Stimulated activated CD4-positive, alpha-beta T cell treated with anti-CD3 and anti-CD28 coated beads, Interleukin-2, amount 100 ng/mL, for 24 hours (primary cell): ENCODE measurements around the gene SMAD2.
A peak's percentile ranks its signal among the peaks of the same experiment; 100 is the strongest.
"Not testable (repeated sequence)": the region's sequence is repeated elsewhere in the genome, so short reads cannot be mapped to it uniquely, and the experiment has no call there.

Experiments used
- DNase-seq, 2 donors: peaks; one replicate each; pipeline ENCODE4 v3.0.0-alpha.2; 2020

Gene SMAD2

DNA sequence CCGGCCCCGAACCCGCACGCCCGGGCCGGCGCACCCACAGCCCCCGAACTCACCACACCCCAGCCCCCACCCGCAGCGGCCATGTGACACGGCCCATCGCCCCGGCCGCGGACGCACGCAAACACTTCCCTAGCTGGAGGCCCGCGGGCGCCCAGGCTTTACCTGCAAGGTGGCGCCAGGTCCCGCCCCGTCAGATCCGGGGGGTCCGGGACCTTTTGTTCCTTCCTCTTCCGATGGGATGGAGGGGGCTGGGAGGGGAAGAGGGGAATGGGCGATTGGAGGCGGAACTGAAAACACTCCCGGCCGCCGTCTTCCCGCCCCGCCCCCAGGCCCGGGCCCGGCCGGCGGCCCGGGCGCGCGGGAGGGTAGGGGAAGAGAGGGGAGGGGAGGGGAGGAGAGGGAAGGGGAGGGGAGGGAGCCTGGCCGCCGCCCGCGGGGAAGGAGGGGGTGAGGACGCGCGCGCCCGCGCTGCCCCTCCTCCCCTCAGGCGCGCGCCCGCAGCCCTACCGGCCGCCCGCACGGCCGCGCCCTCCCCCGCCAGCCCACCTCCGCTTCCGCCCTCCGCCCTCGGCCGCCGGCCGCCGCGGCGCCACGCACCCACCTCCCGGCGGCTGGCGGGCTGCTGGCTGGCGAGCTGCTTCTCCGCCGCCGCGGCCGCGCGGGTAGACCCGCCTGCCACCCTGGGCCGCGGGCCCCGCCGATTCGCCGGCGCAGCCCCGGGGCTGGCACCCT is at the start of gene SMAD2:
Gene SMAD2, minus strand, starts transcription at position 461 of the 732 bp plus-strand sequence. CDS start 33,903 bp downstream, outside the sequence.
- DNase-seq, result peak; percentile 78 to 80

DNA sequence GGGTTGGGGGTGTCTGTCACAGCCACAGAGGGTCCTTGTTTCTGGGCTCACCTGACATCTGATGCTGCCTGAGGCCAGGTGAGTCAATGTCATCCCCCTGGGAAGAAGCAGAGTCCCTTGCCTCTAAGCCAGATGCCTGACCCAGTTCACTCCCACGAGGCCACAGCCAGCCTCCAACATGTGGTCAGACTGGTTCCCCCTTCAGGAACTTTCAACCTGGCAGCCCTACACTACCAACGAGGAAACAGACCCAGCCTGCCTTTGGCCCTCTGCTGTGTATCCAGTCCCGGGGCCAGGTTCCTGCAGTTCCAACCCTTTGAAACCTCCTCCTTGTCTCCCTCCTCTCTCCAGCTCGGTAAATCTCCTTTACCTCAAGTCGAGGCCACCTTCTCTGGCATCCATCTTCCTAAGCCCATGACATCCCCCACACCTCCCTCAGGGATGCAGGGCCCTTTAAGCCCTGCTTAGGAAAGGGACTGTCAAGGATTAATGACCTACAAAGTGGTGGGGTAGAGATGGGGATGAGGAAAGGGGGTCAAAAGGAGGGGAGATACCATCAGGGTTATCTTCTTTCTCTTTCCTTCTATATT is 49.2 kb upstream of the SMAD2 start:
- DNase-seq, result no peak

DNA sequence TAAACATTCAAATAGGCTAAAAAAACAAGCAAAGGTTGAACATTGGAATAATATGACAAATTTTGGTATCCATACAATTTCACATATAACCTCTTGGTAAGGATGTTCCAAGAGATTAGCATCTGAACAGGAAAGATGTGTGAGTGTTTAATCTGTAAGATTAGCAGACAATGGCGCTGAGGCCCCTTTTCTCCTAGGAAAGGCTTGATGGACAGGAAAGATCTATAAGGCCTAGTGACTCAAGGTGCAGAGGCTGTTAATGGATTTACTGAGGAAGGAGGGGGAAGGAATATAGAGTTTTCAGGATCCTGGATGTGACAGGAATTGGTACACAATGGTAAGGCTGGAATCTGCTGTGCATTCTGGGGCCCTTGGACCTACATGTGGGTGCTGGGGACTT is 48.1 kb upstream of the SMAD2 start:
- no peak for DNase-seq

DNA sequence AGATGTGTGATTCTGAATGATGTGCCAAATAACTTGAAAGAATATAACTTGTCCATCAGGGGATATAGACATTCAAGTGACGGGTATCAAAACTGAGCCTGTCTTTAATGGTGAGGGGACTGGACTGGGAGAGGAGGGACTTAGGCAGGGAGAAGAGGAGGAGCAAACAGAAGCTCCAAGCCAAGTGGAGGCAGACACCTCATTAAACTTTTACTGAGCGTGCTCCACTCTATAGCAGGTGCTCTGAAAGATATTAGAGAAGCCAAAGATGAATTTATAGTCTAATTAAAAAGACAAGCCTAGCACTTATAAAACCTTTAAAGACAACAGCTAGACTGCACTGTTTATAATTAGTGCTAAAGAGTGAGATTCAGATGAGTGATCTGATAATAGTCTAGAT is 47.7 kb upstream of the SMAD2 start:
- no peak for DNase-seq

DNA sequence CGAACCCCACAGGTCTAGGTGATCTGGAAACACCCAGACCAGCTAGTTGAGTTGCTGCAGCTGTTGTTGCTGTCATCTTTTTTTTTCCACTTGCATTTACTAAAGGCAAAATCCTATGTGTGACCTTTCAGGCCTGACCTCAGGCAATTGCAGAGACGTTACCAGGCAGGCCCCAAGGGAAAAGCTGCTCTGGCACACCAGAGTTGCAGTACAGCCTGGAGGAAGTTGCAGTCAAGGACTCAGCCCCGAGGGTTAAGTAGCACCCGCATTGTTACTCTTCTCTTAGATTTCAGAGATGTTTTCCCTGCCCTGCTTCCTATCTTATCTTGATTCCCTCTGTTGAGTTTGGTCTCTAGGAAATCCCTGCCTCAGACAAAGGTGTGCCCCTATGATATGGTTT is 45.2 kb upstream of the SMAD2 start:
- no peak for DNase-seq

DNA sequence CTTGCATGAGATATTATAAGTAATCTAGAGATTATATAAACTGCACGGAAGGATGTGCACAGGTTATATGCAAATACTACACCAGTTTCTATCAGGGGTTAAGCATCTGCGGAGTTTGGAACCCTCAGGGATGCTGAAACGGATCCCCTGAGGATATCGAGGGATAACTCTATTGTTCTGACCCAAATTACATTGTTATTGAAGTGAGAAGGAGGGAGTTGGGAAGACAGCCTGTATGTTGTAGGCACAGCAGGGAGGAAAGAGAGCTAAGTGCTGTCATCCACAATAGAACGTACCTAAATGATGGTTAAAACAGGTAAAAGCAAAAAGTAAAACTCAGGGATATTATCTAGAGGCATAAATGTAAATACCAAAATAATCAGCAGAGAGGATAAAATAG is 44.6 kb upstream of the SMAD2 start:
- no peak for DNase-seq

DNA sequence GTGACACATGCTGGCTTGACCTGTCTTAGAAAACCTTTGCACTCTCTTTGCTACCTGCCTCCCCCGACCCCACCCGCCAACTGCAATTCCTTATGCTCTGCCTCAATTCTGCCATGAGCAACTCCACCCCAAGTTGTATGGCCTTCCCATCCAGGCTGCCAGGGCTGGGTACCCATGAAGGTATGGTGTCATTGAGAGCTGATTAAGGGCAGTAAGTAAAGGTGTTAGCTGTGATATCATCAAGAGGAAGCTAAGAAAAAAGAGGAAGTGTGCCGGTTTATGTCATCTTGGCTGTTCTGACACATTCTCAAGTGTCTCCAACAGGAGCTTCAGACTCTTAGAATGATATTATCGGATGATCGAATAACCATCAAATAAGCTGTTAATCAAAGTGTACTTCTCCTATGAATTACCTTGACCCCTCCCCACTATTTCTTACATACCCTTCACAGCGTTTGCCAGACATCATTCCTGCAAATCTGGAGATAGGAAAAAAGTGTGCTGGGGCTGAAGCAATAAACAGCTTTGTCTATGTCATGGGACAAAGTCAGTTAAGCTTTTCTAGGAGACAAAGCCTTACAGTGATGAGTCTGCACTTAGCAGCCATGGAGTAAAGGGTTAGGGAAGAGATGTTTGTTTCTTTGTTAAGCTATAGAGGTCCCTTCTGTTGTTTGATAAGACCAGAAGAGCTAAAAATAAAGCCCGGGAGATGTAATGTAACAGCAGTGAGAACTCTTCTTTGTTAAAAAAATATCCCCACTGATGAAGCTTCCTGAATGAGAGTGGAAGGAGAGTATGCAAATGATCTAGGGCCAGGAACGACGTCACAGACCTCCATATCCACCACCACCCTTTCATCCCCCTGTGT is 40.4 kb upstream of the SMAD2 start:
- no peak for DNase-seq

DNA sequence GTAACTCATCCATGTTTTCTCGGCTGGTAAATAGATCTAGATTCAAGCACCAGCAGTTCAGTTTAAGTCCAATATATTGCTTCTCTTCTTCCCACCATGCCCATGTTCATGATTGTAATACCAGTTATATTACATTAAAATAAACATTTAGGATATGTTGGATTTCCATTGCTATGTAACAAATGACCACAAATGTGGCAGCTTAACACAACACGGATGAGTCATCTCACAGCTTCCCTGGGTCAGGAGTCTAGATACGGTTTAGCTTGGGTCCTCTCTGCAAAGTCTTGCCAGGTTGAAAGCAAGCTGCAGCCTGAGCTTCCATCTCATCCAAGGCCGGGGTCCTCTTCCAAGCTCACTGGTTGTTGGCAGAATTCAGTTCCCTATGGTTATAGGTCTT is 39.4 kb upstream of the SMAD2 start:
- no peak for DNase-seq

DNA sequence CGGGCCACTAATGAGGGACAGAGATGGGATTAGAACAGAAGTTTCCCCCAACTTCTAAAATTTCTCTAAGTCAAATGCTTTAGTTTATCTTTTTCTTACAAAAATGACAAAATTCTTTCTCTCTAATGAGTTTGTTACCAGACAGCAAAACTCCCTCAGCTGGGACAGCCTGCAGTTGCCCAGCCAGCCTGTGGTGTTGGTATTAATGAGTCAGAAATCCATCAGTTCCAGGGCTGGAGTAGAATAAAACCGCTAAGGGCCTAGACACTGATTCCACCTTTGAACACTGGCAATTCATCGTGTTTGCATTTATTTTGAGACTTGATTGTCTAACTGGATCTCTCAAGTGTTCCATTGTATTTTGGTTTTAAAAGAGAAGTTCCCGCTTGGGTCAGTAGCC is 38.3 kb upstream of the SMAD2 start:
- no peak for DNase-seq

DNA sequence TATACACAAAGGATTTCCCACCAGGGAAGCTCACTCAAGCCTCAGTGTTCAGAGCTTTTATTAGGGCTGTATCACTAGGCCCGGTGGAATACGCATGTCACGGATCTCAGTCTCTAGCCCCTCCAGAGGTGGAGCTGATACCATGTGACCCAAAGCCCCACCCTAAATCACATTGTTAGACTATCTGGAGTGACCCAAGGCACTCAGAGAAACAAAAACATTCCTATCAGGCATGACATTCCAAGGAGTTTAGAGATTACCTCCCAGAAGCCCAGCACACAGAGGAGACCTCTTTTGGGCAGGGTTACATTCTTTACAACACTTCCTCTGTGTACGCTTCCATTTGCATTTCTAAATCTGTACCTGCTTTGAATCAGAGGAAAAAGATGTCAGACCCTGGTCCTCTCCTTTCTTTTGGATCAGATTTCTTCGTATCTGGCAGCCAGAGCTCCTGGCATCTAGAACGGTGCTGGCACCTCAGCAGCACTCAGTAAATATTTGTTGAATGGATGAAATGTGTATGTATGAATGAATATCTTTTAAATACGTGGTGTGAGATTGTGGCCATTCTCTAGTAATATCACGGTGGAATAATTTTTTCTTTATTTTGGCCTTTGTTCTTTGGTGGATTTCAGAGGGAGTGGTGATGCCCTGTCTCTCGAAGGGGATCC is 37.7 kb upstream of the SMAD2 start:
- no peak for DNase-seq

DNA sequence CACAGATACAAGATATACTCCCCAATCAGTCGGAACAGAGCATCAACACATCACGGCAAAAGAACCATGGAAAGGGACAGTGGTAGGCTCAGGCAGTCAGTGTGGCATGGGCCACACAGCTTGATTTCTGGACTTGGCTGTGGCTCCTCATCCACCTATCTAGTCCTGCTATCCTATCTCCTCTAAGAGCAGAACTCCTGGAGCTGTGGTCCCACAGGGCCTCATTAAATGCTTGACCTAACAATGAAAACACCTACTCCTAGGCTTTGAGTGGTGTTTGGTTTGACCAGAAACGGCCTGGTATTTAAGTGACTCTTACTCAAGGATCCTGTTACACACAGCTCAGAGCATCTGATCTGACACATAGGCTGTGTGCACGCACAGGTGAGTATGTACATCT is 33.6 kb upstream of the SMAD2 start:
- DNase-seq, result no peak

DNA sequence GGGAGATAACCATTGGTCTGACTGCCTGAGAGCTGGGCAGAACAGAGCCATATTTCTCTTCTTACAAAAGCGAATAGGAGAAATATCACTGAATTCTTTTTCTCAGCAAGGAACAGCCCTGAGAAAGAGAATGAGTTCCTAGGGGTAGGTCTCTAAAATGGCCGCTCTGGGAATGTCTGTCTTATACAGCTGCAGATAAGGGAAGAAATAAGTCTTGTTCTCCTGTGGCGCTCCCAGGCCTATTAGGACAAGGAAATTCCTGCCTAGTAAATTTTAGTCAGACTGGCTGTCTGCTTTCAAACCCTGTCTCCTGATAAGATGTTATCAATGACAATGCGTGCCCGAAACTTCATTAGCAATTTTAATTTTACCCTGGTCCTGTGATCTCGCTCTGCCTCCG is 30.5 kb upstream of the SMAD2 start:
- DNase-seq, result not testable (repeated sequence)

DNA sequence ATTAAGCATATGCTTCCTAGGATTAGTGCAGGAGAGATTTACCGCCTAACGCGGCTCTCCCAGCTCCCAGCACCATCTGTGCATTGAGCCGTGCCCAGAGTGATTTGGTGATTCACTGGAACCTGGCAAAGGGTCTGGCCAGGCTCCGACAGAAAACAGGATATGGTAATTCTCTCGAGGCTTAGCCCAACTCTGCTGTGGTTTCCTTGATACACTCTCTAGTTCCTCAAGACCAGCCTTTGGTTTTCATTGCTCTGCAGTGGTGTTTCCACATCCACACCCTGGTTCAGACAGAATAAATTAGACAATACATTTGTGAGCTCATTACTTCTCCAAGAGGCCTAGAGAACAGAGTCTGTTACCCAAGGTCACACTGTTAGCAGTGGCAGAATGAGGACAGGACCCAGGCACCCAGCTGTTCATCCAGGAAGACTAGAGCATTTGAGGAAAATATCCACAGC is 23.0 kb upstream of the SMAD2 start:
- peak; percentile 6 to 23 for DNase-seq

DNA sequence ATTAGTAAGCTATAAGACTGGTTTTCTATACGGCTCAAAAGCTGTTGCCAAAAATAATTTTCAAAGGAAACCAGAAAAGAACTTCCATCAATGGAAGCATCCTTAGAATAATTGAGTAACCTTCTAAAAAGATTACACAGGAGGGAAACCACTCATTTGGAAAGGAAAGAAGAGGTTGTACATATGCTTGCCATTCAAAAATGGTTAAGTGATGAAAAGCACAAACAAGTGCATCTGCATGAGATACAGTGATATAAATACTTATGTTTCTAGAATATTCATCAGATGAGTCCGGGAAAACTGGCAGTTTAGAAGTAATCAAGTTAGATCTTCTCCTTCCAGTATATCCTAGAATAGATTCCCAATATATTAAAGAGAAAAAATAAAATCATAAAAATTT is 20.1 kb upstream of the SMAD2 start:
- DNase-seq, result no peak

DNA sequence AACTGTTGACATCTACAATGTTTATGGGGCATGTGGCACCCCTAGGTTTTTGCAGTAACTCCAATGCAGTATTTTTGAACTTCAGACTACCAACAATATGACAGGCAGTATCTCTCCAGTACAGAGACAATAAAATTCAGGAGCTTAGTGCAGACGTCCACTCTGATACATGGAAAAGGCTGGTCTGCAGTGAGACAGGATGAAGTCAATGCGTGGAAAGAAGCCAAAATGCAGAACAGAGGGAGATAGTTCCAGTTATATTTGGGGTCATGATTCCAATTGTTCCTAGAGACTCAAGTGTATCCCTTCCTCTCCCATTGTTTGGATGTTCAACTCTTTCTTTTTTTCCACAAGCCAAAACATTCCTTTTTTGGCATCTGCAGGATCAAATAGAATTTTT is 18.7 kb upstream of the SMAD2 start:
- no peak for DNase-seq

DNA sequence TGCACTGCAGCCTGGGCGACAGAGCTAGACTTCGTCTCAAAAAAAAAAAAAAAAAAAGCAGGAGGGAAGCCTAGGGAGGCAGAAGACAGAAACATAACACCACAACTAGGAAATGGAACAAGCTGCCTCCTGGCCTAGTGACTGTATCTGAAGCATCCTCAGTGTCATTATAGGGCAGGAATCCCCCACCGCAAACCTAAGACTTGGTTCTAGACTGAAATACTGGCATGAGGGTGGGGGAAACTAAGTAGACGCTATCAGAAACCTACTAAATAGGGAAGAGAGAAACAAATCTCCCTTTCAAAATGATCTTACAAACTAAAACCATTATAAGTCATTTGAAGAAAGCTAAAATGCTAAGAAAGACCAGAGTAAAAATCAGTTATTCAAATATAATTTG is 16.4 kb upstream of the SMAD2 start:
- DNase-seq, result no peak

DNA sequence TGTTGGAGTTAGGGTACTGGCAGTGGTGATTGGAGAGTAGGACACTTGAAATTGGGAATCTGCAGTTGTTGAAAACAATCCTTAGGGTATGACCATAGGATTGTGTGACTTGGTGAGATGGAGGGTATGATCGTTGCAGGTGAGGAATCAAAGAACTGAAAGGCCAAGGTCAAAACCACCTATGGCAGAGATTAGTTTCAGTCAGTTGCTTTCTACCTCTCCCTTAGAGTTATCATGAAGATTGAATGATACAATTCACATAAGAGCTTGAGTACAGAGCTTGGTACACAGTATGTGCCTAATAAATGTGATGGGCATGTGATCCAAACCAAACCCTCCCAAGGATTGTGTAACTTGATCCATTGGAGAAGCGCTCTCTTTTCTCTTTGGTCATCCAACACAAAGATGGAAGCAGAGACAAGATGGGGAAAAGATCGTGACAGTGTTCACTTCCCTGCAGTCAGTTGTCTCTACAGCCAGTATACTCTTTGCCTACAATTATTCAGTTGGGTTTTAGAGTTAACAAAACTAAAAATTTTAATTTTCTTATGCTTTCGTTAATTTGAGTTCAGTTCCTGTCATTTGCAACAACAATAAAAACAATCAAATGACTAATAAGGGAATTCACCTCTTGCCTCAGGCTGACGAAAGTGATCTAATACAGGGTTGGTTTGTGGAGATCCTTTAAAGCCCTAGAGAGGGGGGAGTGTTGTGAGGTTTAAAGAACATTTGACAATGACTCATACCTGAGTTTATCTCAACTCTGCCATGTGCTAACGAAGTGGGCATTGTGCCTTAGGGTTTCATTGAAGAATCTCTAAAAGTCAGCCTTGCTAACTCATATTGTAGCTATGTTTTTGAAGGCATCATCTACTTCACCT is 14.8 kb upstream of the SMAD2 start:
- no peak for DNase-seq

DNA sequence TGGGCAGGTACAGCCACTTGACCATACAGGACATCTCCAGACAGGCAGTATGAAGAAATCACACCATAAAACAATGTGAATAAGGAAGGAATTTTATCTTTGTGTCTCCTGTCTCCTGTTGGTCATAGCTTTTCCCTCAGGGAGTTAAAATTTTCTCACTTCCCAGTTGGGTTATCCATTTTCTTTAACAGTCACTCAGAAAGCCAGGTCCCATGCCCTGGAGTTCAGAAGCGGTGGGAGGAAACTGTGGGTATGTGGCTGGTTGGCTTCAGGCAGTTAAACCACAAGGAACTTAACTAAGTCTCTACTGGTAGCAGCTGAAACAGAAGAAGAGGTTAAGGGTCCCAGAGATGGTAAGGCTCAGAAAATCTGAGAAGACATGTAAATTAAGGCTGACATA is 6.5 kb upstream of the SMAD2 start:
- no peak for DNase-seq

DNA sequence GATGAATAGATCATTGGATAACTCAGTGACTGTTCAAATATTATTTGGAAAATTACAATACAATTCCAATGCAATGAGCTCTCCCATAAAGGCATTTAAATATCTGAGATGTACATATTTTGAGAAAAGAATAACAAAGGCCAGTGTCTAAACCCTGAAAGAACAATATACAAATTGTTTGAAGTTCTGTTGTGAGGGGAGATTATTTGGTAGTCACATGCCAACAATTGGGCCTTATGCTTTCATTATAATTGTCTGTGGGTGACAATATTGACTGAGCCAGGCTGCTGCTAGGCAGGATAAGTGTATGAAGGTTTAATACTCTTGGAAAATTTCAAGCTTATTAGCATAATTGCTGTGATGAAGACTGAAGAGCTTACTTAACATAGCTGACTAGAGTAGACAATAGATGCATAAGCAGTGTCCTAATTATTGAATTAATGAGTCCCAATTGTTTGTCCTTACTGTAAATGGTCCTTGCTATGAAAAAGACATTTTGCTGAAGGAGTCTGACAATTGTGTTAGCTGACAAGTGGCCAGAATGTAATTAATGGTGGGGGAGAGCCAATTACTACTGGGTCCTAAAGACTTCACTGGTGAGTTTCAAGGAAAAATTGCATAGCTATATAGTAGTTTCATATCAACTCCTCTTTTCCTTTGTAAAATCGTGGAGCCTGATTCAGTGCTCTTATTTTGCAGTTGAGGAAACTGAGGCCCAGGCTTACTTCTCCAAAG is 5.0 kb upstream of the SMAD2 start:
- no peak for DNase-seq

DNA sequence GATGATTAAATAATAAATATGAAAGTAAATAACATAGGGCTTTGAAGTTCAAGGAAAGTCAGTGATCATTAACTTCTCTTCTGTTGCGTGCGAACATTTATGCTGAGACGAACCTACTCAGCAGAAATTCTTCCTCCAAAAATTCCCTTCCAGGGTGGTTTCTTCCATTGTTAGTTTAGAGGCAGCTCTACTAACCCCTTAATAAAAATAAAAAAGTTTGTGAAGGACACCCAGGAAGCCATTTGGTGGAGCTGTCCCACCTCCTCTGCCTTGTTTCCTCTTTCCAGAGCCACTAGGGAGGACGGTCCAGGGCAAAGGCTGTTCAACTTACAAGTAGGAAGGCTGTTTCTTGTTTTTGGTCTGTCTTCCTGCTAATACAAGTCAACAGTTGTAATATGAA is 2.1 kb upstream of the SMAD2 start:
- no peak for DNase-seq

DNA sequence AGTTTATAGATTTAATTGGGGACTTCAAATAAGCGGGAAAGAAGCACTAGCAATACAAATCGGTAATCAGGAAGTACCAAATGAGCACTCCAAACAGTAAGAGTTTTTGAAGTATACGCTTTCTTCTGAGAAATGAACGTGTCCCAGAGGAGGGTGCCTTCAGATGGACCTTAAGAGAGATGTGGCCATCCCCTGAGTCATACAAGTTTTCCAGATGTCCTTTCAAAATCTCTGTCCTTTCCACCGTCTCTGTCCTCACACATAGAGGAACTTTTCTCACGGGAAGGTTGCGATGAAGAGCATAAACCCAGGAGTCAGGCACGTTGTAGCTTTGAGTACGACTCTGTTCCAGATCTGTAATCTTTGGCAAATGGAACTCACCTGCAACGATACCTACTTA is 1.7 kb upstream of the SMAD2 start:
- DNase-seq, result no peak

DNA sequence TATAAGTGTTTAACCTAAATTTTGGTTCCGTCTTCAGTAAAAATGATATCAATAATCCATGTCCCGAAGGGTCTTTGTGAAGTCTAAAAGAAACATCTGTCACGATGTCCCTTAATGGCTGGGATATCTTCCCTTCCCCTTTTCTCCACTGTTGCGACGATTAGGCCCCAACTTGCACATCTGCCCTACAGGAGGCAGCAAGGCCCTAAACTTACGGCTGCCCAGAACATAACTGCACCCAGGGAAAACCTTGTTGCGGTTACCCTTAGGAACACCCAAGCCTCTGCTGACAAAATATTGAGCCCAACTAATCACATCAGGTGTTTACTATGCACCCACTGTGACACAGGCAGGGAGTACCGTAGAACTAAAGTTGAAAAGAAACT is 1.3 kb upstream of the SMAD2 start:
- peak; percentile 20 to 30 for DNase-seq
